Spinal cord (tissue), 10 donors: Measurements from ENCODE around the gene SURF1. TPM values are rescaled to one million over a fixed set of nuclear protein-coding genes. Genes with fewer than 3 reads are reported as not detected.
"Not testable (repeated sequence)": the region's sequence is repeated elsewhere in the genome, so short reads cannot be mapped to it uniquely, and the experiment has no call there.

Experiments used
- DNase-seq, 6 donors: peaks; one replicate each; pipeline versions ENCODE4 v3.0.0 to v3.0.0-alpha.2; 2013 to 2015; ENCODE audit warnings: low spot score in 6 of 6, low read depth in 4 of 6
- H3K27ac ChIP-seq: one replicate; pipeline ENCODE4 v1.5.1; 2013; ENCODE audit warnings: low read depth, low read length, control low read depth
- H3K27me3 ChIP-seq: one replicate; pipeline ENCODE4 v1.6.1; 2013; ENCODE audit warnings: low read length; ENCODE audit not compliant: control insufficient read depth, insufficient read depth
- H3K36me3 ChIP-seq: one replicate; pipeline ENCODE4 v1.6.1; 2013; ENCODE audit warnings: low read length; ENCODE audit not compliant: control insufficient read depth, insufficient read depth
- H3K4me1 ChIP-seq: one replicate; pipeline ENCODE4 v1.6.1; 2013; ENCODE audit warnings: low read length; ENCODE audit not compliant: control insufficient read depth, insufficient read depth
- H3K4me3 ChIP-seq: one replicate; pipeline ENCODE4 v1.5.1; 2013; ENCODE audit warnings: low read depth, low read length, control low read depth
- H3K9me3 ChIP-seq: one replicate; pipeline ENCODE4 v1.6.1; 2013; ENCODE audit warnings: low read length; ENCODE audit not compliant: control insufficient read depth, insufficient read depth
- WGBS: methylation state at CpG from one replicate; pipeline ENCODE4 v1.1.5; 2013; ENCODE audit warnings: missing lambda C conversion rate; ENCODE audit not compliant: insufficient coverage; 5-methylcytosine and 5-hydroxymethylcytosine counted together
- polyA plus RNA-seq, 2 donors: library from polyadenylated mRNA; unstranded; fragments of 120-200 nt; gene quantifications; one replicate each; pipeline ENCODE4 v1.2.1, GENCODE V29; 2013; ENCODE audit not compliant: insufficient read length in 2 of 2
- total RNA-seq, 2 donors: library from RNA; depleted of rRNA in 1 of 2; stranded (reverse); fragments of 120-200 nt in 1 of 2; fragments of >200 nt in 1 of 2; gene quantifications; one replicate each; pipeline versions ENCODE4 v1.2.3 to v1.2.4, GENCODE V29; 2013 to 2014
- donor health status: healthy.

SURF1 gene
- total and polyA plus RNA-seq, 4 donors = 14.7 to 39.1 (median 34.7) TPM

- Histone ChIP-seq H3K4me1 (peaks cover 28% of the 10 kb centered on the region), H3K36me3 (peaks cover 12% of the 10 kb centered on the region)
- not testable (repeated sequence) for H3K27ac ChIP-seq, H3K9me3 ChIP-seq, H3K4me3 ChIP-seq, DNase-seq, H3K27me3 ChIP-seq
- WGBS = over 99% methylated on average over 11 of the region's 14 CpGs
Measured at GRCh38 chr9:133377280-133377679, 21.0 kb upstream of the SURF1 start.

- Histone ChIP-seq H3K9me3 (no peaks in the 10 kb centered on the region), H3K27me3 (no peaks in the 10 kb centered on the region), H3K36me3 (peaks cover 23% of the 10 kb centered on the region), H3K27ac (peak within 1 kb of the TSS; percentile 67), H3K4me1 (peaks cover 40% of the 10 kb centered on the region), H3K4me3 (peak within 1 kb of the TSS; percentile 73)
- whole genome bisulfite sequencing = under 1% methylated on average over 120 of the region's 120 CpGs
- peak; percentile 82 to 98 (median 92) for DNase-seq
Measured at GRCh38 chr9:133375724-133376654, 19.7 kb upstream of the SURF1 start, which contains the start of the genes STKLD1 and SURF4. Gene STKLD1, plus strand, starts transcription at chr9:133376366. Its CDS starts 108 bp downstream, at chr9:133376474. Gene SURF4, minus strand, starts transcription at chr9:133376060. Its CDS starts 91 bp downstream, at chr9:133375969.

- H3K27ac ChIP-seq = peak overlapping the region; percentile 57
- peaks cover 29% of the 10 kb centered on the region for H3K36me3 ChIP-seq
- peaks cover 44% of the 10 kb centered on the region for H3K4me1 ChIP-seq
- peak in 2 of 6 donors; percentile 45 to 60 for DNase-seq
- no peaks in the 10 kb centered on the region for H3K9me3 ChIP-seq
- H3K4me3 ChIP-seq = peak overlapping the region; percentile 73
- no peaks in the 10 kb centered on the region for H3K27me3 ChIP-seq
- WGBS = under 1% methylated on average over 39 of the region's 39 CpGs
Measured at GRCh38 chr9:133375116-133375723, 18.9 kb upstream of the SURF1 start.

DNA sequence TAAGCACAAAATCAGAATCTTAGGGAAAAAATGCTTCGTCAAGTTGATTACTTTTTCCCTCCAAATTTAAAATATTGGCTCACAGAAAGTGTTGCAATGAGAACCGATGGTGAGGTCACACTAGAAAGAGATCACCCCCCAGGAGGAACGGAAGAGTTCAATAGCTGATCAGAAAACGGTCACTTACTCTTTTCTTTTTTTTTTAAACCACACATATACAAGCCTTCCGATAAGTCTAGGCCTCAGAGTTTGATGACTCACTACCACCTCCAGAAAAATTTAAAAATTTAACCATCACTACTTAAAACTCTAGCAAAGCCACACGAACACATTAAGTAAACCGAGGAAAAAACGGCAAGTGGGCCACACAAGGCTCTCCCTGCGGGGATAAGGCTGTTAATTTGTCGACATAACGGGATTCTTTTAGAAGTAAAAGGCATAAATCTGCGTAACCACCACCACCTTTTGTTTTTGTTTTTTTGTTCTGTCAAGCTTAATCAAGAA lies 18.4 kb upstream of the SURF1 start:
- WGBS = 44% methylated on average over 3 of the region's 12 CpGs
- Histone ChIP-seq H3K4me1 (peaks cover 44% of the 10 kb centered on the region), H3K36me3 (peaks cover 34% of the 10 kb centered on the region), H3K27ac (peak overlapping the region; percentile 57), H3K27me3 (no peaks in the 10 kb centered on the region), H3K4me3 (peak overlapping the region; percentile 73), H3K9me3 (no peaks in the 10 kb centered on the region)
- no peak for DNase-seq

- Histone ChIP-seq H3K27ac (no peak overlapping the region), H3K9me3 (no peaks in the 10 kb centered on the region), H3K4me1 (peaks cover 59% of the 10 kb centered on the region), H3K36me3 (peaks cover 49% of the 10 kb centered on the region), H3K4me3 (no peak overlapping the region), H3K27me3 (no peaks in the 10 kb centered on the region)
- DNase-seq = no peak
- 85% methylated on average over 7 of the region's 7 CpGs for WGBS
Measured at GRCh38 chr9:133372144-133372543, 15.9 kb upstream of the SURF1 start.

DNA sequence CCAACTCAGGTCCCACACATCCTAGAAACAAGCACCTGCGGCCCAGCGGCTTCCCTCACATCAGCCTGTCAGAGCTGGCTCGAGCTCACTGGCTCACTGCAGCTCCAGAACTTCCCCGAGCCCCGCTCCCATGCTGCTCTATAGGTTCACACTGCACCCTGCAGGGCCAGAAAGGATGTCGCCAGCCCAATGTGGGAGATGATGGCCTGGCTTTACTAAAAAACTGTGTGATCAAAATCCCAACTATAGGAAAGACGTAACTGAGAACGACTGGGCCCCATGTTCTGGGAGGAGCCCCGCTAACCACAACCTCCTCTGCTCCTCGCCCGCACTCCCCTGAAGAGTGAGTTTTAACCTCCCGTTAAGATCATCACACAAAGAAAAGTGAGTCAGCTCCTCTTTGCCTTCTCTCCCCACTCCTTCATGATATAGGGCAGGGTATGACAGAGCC lies 15.0 kb upstream of the SURF1 start:
- Histone ChIP-seq H3K27ac (no peak overlapping the region), H3K36me3 (peaks cover 58% of the 10 kb centered on the region), H3K4me3 (no peak overlapping the region), H3K9me3 (no peaks in the 10 kb centered on the region), H3K4me1 (peaks cover 51% of the 10 kb centered on the region), H3K27me3 (no peaks in the 10 kb centered on the region)
- DNase-seq = no peak
- WGBS = 68% methylated on average over 7 of the region's 12 CpGs

GRCh38 chr9:133370685-133371084 lies 14.4 kb upstream of the SURF1 start:
- DNase-seq = no peak
- Histone ChIP-seq H3K4me3 (no peak overlapping the region), H3K36me3 (peaks cover 63% of the 10 kb centered on the region), H3K27me3 (no peaks in the 10 kb centered on the region), H3K4me1 (peaks cover 51% of the 10 kb centered on the region), H3K27ac (no peak overlapping the region), H3K9me3 (no peaks in the 10 kb centered on the region)
- 92% methylated on average over 4 of the region's 9 CpGs for WGBS

DNA sequence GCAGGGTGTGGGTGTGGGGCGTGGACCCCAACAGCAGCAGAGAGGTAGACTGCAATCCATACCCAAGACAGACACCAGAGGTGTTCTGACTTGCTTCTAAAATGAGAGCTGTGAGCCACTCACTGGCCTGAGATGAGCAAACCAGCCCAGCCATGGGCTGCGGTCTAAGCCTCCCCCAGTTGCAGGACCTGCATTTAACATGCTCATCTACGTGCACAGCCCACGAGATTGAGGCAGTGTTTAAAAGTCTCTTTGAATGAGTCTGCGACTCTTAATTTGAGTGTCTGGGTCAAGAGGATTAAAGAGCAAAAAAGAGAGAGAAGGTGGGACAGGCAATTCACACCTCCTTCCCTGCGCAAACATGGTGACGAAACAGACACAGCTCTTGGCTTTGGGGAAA lies 13.6 kb upstream of the SURF1 start:
- WGBS = 97% methylated on average over 6 of the region's 7 CpGs
- Histone ChIP-seq H3K36me3 (peaks cover 69% of the 10 kb centered on the region), H3K9me3 (no peaks in the 10 kb centered on the region), H3K27ac (no peak overlapping the region), H3K27me3 (no peaks in the 10 kb centered on the region), H3K4me3 (no peak overlapping the region), H3K4me1 (peaks cover 47% of the 10 kb centered on the region)
- no peak for DNase-seq

- WGBS = 94% methylated on average over 5 of the region's 6 CpGs
- Histone ChIP-seq H3K27me3 (no peaks in the 10 kb centered on the region), H3K9me3 (no peaks in the 10 kb centered on the region), H3K4me3 (no peak overlapping the region), H3K36me3 (peaks cover 74% of the 10 kb centered on the region), H3K4me1 (peaks cover 47% of the 10 kb centered on the region), H3K27ac (no peak overlapping the region)
- DNase-seq = no peak
Measured at GRCh38 chr9:133369422-133369821, 13.1 kb upstream of the SURF1 start.
